Nephron progenitor cell (in vitro differentiated cells): ENCODE measurements around the gene EEFSEC.

ENCODE experiments used
- DNase-seq: peaks from one replicate; pipeline ENCODE4 v3.0.0; 2021
- H3K27ac Mint-ChIP-seq: 2 replicates; pipeline ENCODE4 v1.8.0; 2021; ENCODE audit warnings: mild to moderate bottlenecking, moderate library complexity, mixed read lengths
- H3K27me3 Mint-ChIP-seq: 2 replicates; pipeline ENCODE4 v1.8.0; 2021; ENCODE audit warnings: mild to moderate bottlenecking, low read depth, mixed read lengths; ENCODE audit not compliant: poor library complexity
- H3K36me3 Mint-ChIP-seq: 2 replicates; pipeline ENCODE4 v1.8.0; 2021; ENCODE audit warnings: low read depth, mixed read lengths
- H3K4me1 Mint-ChIP-seq: 2 replicates; pipeline ENCODE4 v1.8.0; 2021; ENCODE audit warnings: mixed read lengths
- H3K4me3 Mint-ChIP-seq: 2 replicates; pipeline ENCODE4 v1.8.0; 2021; ENCODE audit warnings: mild to moderate bottlenecking, moderate library complexity, mixed read lengths
- H3K9me3 Mint-ChIP-seq: 2 replicates; pipeline ENCODE4 v1.8.0; 2021; ENCODE audit warnings: mild to moderate bottlenecking, moderate library complexity, mixed read lengths
- CTCF ChIP-seq: fragments of 200-600 bp; sonication (generic); IDR thresholded peaks from 2 replicates; pipeline ENCODE4 v1.5.0; 2021; ENCODE audit warnings: antibody characterized with exemption

EEFSEC gene

DNA sequence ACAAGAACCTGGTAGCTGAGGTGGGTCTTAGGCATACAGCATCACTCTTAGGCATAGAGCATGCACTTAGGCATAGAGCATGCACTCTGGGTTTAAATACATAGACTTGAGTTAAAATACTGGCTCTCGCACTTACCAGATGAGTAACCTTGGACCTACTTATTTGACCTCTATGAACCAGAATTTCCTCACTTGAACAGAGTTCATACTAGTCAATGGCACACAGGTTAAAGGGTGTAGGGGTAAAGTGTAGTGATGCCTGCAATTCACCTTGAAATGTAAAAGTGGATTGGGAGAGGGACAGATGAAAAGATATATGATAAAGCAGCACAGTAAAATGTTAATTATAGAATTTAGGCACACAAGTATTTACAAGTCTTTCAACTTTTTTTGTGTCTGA is 31.3 kb upstream of the EEFSEC start:
- Mint-ChIP-seq H3K9me3 (peaks cover 5% of the 10 kb centered on the region), H3K36me3 (peaks cover 27% of the 10 kb centered on the region), H3K27me3 (peaks cover 12% of the 10 kb centered on the region), H3K27ac (no peak overlapping the region), H3K4me1 (peaks cover 38% of the 10 kb centered on the region), H3K4me3 (peak overlapping the region; percentile 100)
- TF ChIP-seq CTCF: no peak
- no peak for DNase-seq

DNA sequence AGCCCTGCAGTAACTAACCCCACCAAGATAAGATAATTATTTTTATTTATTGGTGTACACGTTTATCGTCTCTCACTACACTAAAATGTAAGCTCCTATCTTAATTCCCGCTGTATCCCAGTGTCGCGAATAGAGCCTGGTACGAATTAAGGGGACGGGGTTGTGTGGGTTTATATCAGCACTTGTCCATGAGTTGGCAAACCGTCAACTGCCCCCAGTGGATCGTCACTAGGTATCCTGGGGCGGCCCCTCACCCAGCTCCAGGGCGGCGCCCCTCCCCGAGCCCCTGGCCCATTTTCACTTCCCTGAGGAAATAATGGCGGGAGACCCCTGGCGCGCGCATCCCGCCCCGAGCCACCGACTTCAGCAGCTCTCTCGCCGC is 30.1 kb upstream of the EEFSEC start:
- no peak for TF ChIP-seq CTCF
- Mint-ChIP-seq H3K9me3 (peaks cover 5% of the 10 kb centered on the region), H3K36me3 (peaks cover 17% of the 10 kb centered on the region), H3K4me3 (peak overlapping the region; percentile 100), H3K27ac (peak overlapping the region; percentile 100), H3K27me3 (peaks cover 20% of the 10 kb centered on the region), H3K4me1 (peaks cover 35% of the 10 kb centered on the region)
- no peak for DNase-seq

DNA sequence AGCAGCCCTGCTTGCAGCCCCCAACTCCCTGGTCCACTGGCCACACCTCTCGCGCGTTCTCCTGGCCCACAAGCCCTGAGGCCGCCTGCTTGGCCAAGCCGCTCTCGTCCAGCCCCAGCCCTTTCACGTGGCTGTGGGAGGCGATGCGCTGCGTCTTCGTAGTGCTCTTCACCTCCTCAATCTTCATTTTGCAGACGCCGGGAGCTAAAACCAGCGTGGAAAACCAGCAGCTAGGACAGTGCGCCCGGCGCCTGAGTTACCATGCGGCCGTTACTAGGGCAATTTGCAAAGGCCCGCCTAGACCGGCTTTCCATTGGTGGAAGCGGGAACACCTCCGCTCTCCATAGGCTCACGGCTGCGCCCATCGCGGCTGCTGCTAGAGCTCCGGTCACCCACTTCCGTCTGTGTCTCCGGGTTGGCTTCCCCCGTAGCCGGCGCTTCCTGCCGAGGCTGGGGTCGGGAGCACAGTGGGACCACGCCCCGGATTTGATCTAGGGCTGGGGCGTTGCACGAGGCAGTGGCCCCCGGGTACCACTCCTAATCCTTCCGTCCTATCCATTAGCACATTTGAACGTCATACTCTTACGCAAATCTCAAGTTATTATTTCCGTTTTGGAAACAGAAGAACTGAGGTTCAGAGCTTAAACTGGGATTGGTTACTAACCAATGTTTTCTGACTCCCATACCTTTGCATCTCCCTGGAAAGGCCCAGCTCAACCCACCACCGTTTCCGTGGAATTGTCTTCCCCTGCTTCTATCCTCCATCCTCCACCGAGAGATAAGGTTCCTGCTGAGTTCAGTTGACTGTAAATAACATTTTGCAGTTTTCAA is 29.5 kb upstream of the EEFSEC start, which contains the start of gene RUVBL1:
Gene RUVBL1, minus strand, starts transcription at position 275 of the 831 bp plus-strand sequence. Its CDS starts 88 bp downstream, at position 187.
- Mint-ChIP-seq H3K27ac (peak within 1 kb of the TSS; percentile 100), H3K36me3 (peaks cover 11% of the 10 kb centered on the region), H3K27me3 (peaks cover 24% of the 10 kb centered on the region), H3K4me1 (peaks cover 35% of the 10 kb centered on the region), H3K4me3 (peak within 1 kb of the TSS; percentile 100), H3K9me3 (peaks cover 5% of the 10 kb centered on the region)
- no peak for TF ChIP-seq CTCF
- peak; percentile 93 for DNase-seq

- no peak for DNase-seq
- Mint-ChIP-seq H3K4me1 (peaks cover 28% of the 10 kb centered on the region), H3K4me3 (no peak overlapping the region), H3K9me3 (peaks cover 11% of the 10 kb centered on the region), H3K36me3 (peaks cover 4% of the 10 kb centered on the region), H3K27ac (no peak overlapping the region), H3K27me3 (peaks cover 32% of the 10 kb centered on the region)
- TF ChIP-seq CTCF: no peak
Observed at GRCh38 chr3:128127236-128127635, 26.0 kb upstream of the EEFSEC start.

DNA sequence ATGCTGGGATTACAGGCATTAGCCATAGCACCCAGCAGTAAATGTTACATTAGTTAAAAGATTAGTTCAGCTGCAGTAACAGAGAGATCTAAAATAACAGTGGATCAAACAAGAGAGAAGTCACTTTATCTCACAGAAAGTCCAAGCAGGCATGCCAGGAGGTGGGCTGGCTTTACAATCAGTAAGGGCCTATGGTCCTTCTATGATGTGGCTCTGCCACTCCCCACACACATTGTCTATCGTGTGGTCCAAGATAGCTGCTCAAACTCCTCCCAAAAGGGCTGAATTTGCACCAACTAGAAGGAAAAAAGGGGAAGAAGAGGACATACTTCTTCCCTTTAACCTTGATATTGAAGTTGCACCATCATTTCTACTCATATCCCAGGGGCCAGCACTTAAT is 25.0 kb upstream of the EEFSEC start:
- H3K9me3 Mint-ChIP-seq: peaks cover 18% of the 10 kb centered on the region
- peaks cover 4% of the 10 kb centered on the region for H3K36me3 Mint-ChIP-seq
- H3K27ac Mint-ChIP-seq: no peak overlapping the region
- H3K27me3 Mint-ChIP-seq: peaks cover 35% of the 10 kb centered on the region
- DNase-seq: no peak
- no peak overlapping the region for H3K4me3 Mint-ChIP-seq
- TF ChIP-seq CTCF: no peak
- peaks cover 18% of the 10 kb centered on the region for H3K4me1 Mint-ChIP-seq
